NCI-H82 (cell line): Measurements from ENCODE around the gene CHMP5.

ENCODE experiments used
- DNase-seq: peaks from one replicate; lab custom pipeline; 2025; lab: John Stamatoyannopoulos, UW

The CHMP5 gene

GRCh38 chr9:33244137-33244784 lies 20.6 kb upstream of the CHMP5 start:
- DNase-seq: no peak

GRCh38 chr9:33245341-33245740 lies 19.5 kb upstream of the CHMP5 start:
- DNase-seq: no peak

DNA sequence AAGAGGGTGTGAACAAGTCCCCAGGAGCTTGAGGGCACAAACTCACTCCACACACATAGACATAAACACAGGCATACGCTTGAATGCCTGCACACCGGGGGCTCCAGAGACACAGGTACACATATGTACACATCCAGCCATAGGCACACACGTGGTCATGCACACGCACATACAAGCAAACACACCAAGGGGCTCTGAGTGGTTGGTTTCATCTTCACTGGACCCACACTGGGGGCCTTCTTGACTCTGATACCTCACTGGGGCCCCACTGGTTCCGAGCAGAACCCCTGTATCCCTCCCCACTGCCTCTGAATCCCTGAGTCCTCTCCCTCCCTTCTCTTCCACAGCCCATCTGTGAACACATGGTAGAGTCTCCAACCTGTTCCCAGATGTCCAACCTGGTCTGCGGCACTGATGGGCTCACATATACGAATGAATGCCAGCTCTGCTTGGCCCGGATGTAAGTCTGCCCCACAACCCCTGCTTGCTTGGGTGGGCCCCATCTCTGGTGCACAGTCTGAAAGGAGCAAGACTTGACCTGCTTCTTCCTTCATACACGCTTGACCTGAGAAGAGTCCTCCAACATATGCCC lies 18.5 kb upstream of the CHMP5 start:
- no peak for DNase-seq

DNA sequence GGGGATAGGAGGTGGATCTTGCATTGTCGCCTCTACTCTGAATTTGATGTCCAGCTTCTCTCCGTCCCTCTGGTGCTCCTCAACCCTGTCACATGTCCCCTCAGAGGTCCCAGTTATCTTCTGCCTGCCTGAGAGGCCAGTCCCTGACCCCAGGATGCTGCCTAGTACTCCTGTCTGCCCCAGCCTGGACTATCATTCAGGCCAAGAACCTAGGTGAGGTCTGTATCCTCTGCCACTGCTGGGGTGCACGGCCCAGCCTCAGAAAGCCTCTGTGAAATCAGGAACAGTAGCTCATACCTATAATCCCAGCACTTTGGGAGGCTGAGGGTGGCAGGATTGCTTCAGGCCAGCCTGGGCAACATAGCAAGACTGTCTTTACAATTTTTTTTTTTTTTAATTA lies 16.2 kb upstream of the CHMP5 start:
- no peak for DNase-seq

DNA sequence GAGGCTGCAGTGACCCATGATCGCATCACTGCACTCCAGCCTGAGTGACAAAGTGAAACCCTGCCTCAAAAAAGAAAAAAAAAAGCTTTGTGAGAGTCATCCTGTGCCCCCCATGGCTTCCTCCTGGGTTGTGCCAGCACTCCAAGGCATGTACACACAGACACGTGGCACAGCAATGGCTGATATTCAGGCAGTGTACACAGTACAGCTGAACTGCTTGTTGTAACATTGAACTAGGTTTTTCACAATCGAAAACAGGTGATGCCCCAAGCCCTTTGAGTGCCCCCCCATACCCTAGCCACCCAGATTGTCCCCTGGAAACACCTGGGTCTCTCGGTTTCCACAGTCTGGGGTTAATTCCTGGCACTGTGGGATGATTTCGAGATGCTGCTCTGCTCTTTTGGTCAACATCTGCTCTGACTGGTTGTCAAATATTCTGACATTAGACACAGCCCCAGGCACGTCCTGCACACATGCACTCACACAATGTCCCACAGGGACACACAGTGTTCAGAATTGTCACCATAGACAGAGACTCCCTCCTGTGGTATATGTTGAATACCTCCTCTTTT lies 15.7 kb upstream of the CHMP5 start:
- no peak for DNase-seq

GRCh38 chr9:33249983-33250382 lies 14.9 kb upstream of the CHMP5 start:
- no peak for DNase-seq

GRCh38 chr9:33250458-33250995 lies 14.3 kb upstream of the CHMP5 start:
- no peak for DNase-seq

DNA sequence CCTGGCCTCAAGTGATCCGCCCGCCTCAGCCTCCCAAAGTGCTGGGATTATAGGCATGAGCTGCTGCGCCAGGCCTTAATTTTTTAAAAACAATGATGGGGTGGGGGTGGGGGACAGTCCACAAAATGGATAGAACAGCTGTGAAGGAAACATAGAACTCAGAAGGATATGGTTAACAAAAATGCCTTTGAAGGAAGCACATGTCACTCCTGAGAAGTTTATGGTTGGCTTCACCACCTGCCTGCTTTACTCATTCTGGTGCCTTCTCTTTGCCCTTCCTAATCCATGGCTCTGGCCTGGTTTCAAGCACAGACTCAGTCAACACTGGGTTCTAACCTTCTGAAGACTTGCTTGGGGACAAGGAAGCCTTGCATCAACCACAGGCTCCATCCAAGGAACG lies 10.6 kb upstream of the CHMP5 start:
- no peak for DNase-seq

DNA sequence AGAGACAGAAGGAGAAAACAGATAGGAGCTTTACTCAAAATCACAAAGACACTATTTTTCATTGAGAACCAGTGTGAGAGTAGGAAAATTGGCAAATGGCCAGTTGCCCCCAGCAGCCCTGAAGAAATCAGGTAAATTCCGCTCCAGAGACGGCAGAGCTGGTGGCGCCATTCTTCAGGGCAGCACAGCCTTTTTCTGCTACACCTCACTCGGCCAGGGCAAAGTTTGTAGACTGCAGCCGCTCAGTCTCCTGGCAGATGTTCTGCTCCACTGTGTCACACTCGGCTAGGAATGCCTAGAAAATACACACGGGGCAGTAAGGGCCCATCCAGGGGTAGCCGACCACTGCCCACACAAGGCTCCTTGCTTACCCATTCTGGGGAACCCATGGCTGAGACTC lies 9.8 kb upstream of the CHMP5 start:
- DNase-seq: no peak

- DNase-seq: no peak
Observed at GRCh38 chr9:33255471-33255870, 9.4 kb upstream of the CHMP5 start.

DNA sequence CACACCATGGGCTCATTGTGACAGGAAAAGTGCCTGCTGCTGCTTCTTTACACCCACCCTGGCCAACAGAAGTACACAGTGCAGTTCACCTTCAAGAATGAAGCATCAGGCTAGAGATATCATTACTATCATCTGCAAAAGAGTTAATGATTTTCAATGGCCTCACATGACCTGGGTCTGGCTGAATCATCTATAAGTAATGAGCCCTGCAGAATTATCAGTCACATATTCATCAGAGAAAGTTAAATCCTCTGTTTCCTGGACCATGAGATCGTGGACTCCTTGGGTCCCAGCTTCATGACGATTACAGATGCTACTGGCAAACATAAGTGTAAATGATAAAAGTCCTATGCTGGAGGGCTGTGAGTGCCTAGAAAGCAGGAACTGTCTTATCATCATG lies 8.6 kb upstream of the CHMP5 start:
- DNase-seq: no peak

- no peak for DNase-seq
Observed at GRCh38 chr9:33257276-33257675, 7.6 kb upstream of the CHMP5 start.

DNA sequence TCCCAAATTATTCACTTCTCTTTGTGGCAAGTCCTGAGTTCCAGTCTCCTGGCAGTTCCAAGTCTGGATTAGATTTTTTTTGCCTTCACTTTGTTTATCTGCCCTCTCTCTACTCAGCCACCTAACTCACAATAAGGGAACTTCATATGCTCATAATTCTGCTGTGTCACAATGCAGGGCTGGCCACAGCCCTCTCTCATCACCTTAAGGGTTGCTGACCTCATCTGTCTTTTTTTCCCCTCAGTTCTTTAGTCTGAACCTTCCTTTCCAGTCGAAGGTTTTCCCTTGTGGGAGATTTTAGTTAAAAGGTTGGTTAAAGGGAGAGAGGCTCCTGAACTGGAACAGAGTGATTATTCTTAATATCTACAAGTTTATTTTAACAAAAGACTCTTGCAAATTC lies 4.5 kb upstream of the CHMP5 start:
- no peak for DNase-seq

DNA sequence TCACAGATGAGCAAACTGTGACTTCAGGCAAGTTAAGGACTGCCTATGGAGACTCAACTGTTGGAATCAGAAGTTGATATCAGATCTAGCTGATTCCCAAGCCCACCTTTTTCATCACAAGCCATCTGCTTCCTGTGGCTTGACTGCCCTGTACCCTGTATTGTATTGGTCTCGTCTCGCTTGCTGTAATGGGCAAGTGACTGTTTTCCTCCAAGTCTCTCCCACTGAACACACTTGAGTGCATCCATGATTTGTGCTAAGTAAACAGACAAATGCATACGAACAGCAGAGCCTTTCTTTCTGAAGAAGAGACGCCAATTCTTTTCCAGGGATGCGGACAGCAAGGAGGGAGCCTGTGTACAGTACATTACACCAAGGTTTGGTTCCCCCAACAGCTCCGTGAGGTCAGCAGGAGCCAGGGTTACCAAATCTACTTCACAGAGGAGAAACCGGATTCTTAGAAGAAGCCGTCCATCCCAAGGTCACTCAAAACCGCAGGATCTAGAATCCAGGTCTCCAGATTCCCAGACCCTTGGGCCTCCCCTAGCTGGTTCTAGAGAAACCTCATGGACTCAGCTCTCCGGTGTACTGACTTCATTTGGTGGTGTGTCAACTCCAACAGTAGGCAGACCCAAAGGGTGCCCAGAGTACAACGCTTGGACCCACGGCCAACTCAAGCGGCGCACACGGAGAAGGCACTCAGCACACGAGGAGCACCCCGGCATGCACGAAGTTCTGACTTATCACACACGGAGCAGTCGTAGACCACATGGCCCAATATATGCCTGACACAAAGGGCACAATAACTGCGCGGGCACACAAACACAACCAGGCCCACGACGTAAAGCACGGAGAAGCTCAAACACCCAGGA lies 1.5 kb upstream of the CHMP5 start:
- DNase-seq: peak; percentile 44

- DNase-seq: peak; percentile 49
Observed at GRCh38 chr9:33264003-33264472, 811 bp upstream of the CHMP5 start.

DNA sequence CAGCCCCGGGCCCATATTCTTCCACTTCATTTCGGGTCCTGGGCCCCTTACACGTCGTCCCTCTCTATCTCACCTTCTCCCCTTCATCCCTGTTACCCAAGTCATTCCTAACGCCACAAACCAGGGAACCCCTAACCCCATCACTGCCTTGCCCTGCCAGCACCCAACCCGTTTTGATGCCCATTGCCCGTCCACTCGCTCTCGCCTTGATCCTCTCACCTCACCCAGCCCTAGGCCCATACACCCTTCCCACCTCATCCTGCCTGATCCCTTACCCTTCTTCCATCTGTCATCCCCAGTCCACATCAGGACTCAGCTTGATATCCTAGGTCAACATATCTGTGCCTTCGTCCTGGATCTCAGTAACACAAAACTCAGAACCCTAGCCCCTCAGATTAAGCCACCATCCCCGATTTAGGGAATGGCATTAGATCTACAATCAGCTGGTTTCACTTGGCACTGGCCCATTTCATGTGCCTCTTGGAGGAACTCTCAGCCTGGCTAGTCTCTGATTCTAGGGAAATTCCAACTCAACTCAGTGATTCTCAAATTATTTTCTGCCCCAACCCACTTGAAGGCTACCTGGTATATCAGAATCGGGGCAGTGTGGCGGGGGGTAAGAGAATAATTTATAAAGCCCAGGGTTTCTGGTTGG lies 489 bp downstream of the CHMP5 start:
- no peak for DNase-seq

- no peak for DNase-seq
Observed at GRCh38 chr9:33267151-33267767, 2.4 kb downstream of the CHMP5 start.

DNA sequence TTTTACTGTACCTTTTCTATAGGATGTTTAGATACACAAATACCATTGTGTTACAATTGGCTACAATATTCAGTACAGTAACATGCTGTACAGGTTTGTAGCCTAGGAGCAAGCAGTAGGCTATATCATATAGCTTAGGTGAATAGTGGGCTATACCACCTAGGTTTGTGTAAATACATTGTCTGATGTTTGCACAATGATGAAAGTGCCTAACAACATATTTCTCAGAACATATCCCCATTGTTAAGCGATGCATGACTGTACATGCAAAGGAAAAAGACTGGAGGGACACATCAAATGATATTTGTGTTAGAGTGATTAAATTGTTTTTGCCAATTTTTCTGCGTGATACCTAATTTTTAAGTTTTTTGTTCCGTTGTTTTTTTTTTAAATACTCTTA lies 5.3 kb downstream of the CHMP5 start:
- DNase-seq: no peak

- no peak for DNase-seq
Observed at GRCh38 chr9:33272061-33272460, 7.2 kb downstream of the CHMP5 start.

- no peak for DNase-seq
Observed at GRCh38 chr9:33273266-33273971, 8.6 kb downstream of the CHMP5 start.

GRCh38 chr9:33273972-33274328 lies 9.1 kb downstream of the CHMP5 start:
- no peak for DNase-seq
